Measurements from ENCODE around the gene GAK.

Gene GAK

GRCh38 chr4:866761-867390 is 65.2 kb downstream of the GAK start:
- DNase-seq = no peak

- no peak for DNase-seq
These were observed 65.9 kb downstream of the GAK start for GRCh38 chr4:866068-866760.

- no peak for DNase-seq
These were observed 66.5 kb downstream of the GAK start for GRCh38 chr4:865572-865971.

GRCh38 chr4:865121-865465 is 67.0 kb downstream of the GAK start:
- no peak for DNase-seq

GRCh38 chr4:864456-865120 is 67.5 kb downstream of the GAK start:
- no peak for DNase-seq

- no peak for DNase-seq
These were observed 71.6 kb downstream of the GAK start for GRCh38 chr4:860561-860960.

- DNase-seq = no peak
These were observed 72.6 kb downstream of the GAK start for GRCh38 chr4:859496-859895.

GRCh38 chr4:858831-859451 is 73.2 kb downstream of the GAK start:
- DNase-seq = no peak

- DNase-seq = no peak
These were observed 74.1 kb downstream of the GAK start for GRCh38 chr4:858041-858481.

- no peak for DNase-seq
These were observed 74.7 kb downstream of the GAK start for GRCh38 chr4:857461-857860.

GRCh38 chr4:856225-856901 is 75.8 kb downstream of the GAK start:
- DNase-seq = no peak

GRCh38 chr4:855880-856224 is 76.3 kb downstream of the GAK start:
- no peak for DNase-seq

GRCh38 chr4:854356-854755 is 77.8 kb downstream of the GAK start:
- DNase-seq = no peak

GRCh38 chr4:853416-853781 is 78.7 kb downstream of the GAK start:
- no peak for DNase-seq

- no peak for DNase-seq
These were observed 80.2 kb downstream of the GAK start for GRCh38 chr4:851701-852430.

GRCh38 chr4:850323-850945 is 81.7 kb downstream of the GAK start:
- no peak for DNase-seq

- DNase-seq = no peak
These were observed 82.5 kb downstream of the GAK start for GRCh38 chr4:849478-850175.

GRCh38 chr4:848803-849477 is 83.2 kb downstream of the GAK start:
- DNase-seq = no peak

GRCh38 chr4:848307-848691 is 83.8 kb downstream of the GAK start:
- no peak for DNase-seq

- DNase-seq = no peak
These were observed 86.3 kb downstream of the GAK start for GRCh38 chr4:845836-846251.

- no peak for DNase-seq
These were observed 86.8 kb downstream of the GAK start for GRCh38 chr4:845233-845835.
